ENCODE results near the gene PODXL2.
A peak's percentile ranks its signal among the peaks of the same experiment; 100 is the strongest.
"Not testable (repeated sequence)": the region's sequence is repeated elsewhere in the genome, so short reads cannot be mapped to it uniquely, and the experiment has no call there.

Gene PODXL2

GRCh38 chr3:127630811-127631714, 2.1 kb downstream of the PODXL2 start:
- DNase-seq = peak; percentile 51

GRCh38 chr3:127632035-127632820, 3.2 kb downstream of the PODXL2 start:
- peak; percentile 40 for DNase-seq

GRCh38 chr3:127634653-127635052, 5.7 kb downstream of the PODXL2 start:
- DNase-seq = no peak

- no peak for DNase-seq
These were observed 8.6 kb downstream of the PODXL2 start for GRCh38 chr3:127637546-127637945.

- no peak for DNase-seq
These were observed 9.0 kb downstream of the PODXL2 start for GRCh38 chr3:127637971-127638370.

GRCh38 chr3:127639173-127640041, 10.4 kb downstream of the PODXL2 start:
- peak; percentile 53 for DNase-seq

- no peak for DNase-seq
These were observed 11.0 kb downstream of the PODXL2 start for GRCh38 chr3:127640042-127640355.

- DNase-seq = no peak
These were observed 15.8 kb downstream of the PODXL2 start for GRCh38 chr3:127644641-127645370.

- no peak for DNase-seq
These were observed 16.5 kb downstream of the PODXL2 start for GRCh38 chr3:127645371-127646015.

- DNase-seq = no peak
These were observed 17.6 kb downstream of the PODXL2 start for GRCh38 chr3:127646501-127647046.

GRCh38 chr3:127647166-127647844, 18.3 kb downstream of the PODXL2 start:
- no peak for DNase-seq

GRCh38 chr3:127647845-127648204, 18.8 kb downstream of the PODXL2 start:
- no peak for DNase-seq

- DNase-seq = no peak
These were observed 21.3 kb downstream of the PODXL2 start for GRCh38 chr3:127650236-127650635.

- DNase-seq = no peak
These were observed 22.7 kb downstream of the PODXL2 start for GRCh38 chr3:127651516-127652172.

GRCh38 chr3:127652246-127652995, 23.4 kb downstream of the PODXL2 start:
- peak; percentile 35 for DNase-seq

GRCh38 chr3:127654374-127654773, 25.4 kb downstream of the PODXL2 start:
- DNase-seq = no peak

GRCh38 chr3:127654993-127655392, 26.0 kb downstream of the PODXL2 start:
- DNase-seq = not testable (repeated sequence)

GRCh38 chr3:127655641-127656040, 26.7 kb downstream of the PODXL2 start:
- no peak for DNase-seq

- no peak for DNase-seq
These were observed 27.9 kb downstream of the PODXL2 start for GRCh38 chr3:127656906-127657305.

- no peak for DNase-seq
These were observed 29.2 kb downstream of the PODXL2 start for GRCh38 chr3:127658234-127658633.

All from DMS79 treated with DMSO at 0.1 percent for 48 hours (cell line).